PC-3 (cell line): ENCODE data around the gene C11orf68.

Experiments used
- EZH2 ChIP-seq: fragments of 300-600 bp; sonication (generic); IDR thresholded peaks from one replicate; pipeline ENCODE4 v1.6.1; 2017; ENCODE audit warnings: antibody characterized with exemption, mild to moderate bottlenecking, low read length; ENCODE audit not compliant: unreplicated experiment
- EZH2phosphoT487 ChIP-seq: fragments of 300-600 bp; sonication (generic); IDR thresholded peaks from 2 replicates; pipeline ENCODE4 v1.6.1; 2018; ENCODE audit warnings: mild to moderate bottlenecking, antibody characterized with exemption, low read length, borderline replicate concordance

DNA sequence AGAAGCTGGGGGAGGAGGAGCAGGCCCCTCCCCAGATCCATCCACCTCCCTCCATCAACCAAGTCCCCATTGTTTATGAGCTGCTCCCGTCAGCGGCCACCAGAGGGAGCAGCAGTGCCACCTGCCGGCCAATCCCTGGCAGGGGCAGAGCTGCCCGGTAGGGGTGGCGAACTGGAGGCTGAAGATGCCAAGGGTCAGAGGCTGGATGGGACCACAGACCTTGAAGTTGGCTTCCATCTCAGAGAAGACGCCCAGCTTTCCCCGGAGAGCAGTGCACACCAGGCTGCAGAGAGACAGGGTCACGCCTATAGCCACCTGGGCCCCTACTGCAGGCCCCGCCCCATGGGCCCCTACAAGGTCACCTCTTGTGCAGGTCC, 34.2 kb downstream of the C11orf68 start:
- no peak for TF ChIP-seq EZH2
- no peak for TF ChIP-seq EZH2phosphoT487
